ENCODE data around the gene SPIRE1. TPM values are rescaled to one million over a fixed set of nuclear protein-coding genes. Genes with fewer than 3 reads are reported as not detected.

The SPIRE1 gene
- total RNA-seq, 1 experiment from 2014 or later = 16.6 TPM

DNA sequence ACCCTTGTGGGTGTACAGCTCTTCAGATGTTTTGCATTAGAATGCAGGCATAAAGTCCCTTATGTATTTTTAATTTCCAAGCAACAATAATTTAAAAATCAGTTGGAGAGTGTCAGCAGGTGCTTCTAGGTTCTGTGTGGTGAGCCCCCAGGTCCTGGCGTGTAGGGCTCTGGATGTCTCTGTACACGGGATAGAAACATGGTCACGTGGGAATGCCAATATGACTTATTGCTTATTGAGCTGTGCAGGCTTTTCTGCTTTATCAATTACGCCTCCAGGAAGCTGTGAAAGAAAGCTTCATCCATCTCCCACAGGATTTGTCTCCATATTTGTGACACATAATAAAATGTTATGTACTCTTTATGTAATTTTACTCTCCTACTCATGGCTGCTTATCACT, 212.4 kb downstream of the SPIRE1 start:
- DNase-seq (ENCODE audit: low read depth) = no peak

DNA sequence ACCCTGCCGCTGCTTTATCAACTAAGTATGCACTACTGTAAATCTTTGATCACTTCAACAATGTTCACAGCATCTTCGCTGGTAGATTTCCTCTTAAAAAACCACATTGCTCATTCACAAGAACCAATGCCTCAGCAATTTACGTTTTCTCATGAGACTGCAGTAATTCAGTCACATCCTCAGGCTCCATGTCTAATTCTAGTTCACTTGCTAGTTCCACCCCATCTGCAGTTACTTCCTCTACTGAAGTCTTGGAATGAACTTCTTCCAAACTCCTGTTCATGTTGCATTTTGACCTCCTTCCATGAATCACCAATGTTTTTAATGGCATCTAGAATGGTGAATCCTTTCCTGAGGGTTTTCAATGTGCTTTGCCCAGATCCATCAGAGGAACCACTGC, 214.4 kb downstream of the SPIRE1 start:
- DNase-seq (ENCODE audit: low read depth) = no peak

DNA sequence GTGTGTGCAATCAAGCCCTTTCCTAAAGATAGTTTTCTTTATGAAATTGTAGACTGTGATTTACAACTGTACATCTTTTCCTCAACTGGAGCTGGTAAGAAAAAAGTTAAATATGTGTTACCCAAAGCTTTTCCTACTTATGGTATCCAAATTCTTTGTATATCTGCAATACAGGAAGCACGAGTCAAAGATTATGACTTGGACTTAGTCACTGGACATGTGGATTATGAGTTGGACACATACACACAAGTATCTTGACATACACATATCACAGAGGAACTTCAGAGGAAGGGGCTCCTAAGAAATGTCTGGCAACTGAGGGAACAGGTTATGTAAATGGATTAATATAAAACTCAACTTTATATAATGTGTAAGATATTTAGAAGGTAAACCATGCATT, 215.0 kb downstream of the SPIRE1 start:
- no peak for DNase-seq (ENCODE audit: low read depth)

DNA sequence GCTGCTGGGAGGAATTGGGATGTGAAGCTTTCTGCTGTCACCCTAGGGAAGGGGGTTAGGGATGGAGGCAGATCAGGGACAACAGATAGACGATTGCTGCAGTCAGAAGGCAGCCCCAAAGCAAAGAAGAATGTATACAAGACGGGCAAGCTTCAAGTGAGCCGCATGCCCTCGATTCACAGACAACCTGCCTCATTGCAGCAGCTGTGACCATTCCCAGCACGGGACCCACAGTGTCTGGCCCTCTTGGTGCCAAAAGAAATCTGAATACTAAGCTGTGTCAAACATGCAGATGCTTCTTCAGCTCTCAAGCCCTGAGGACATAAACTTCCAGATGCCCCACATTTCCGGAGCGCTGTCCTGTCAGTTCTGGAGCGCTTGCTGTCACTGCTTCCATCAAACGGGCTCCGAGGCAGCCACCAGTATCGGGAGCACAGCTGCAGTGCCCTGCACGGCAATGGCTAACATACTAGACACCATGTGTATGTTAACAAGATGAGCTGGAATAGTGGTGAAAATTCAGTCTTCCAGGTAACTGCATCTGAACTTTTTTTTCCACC, 216.4 kb downstream of the SPIRE1 start:
- no peak for DNase-seq (ENCODE audit: low read depth)

DNA sequence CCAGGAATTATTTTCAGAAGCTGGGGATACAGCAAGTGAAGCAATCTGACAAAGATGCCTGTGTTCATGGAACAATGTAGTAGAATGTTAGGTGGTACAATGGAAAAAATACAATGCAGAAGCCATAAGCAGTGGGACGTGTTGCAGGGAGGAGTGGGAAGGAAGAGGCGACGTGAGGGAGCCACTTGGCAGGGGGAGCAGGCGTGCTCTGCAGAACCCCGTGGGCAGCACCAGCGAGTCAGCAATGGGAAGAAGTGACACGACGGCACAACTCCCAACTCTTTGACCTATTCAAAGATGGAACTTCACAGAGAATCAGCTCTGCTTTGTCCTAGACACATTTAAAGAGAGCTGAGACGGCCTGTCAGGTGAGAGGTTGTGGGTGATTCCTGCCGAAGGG, 219.7 kb downstream of the SPIRE1 start:
- no peak for DNase-seq (ENCODE audit: low read depth)

DNA sequence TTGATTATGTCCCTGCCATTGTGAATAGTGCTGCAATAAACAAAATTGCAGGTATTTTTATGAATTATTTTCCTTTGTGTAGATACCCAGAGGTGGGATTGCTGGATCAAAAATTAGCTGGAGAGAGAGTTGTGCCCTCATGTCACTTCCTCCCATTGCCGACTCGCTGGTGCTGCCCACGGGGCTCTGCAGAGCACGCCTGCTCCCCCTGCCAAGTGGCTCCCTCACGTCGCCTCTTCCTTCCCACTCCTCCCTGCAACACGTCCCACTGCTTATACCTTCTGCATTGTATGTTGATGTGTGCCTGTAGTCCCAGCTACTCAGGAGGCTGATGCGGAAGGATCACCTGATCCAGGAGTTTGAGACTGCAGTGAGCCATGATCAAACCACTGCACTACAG, 222.0 kb downstream of the SPIRE1 start:
- DNase-seq (ENCODE audit: low read depth) = no peak

DNA sequence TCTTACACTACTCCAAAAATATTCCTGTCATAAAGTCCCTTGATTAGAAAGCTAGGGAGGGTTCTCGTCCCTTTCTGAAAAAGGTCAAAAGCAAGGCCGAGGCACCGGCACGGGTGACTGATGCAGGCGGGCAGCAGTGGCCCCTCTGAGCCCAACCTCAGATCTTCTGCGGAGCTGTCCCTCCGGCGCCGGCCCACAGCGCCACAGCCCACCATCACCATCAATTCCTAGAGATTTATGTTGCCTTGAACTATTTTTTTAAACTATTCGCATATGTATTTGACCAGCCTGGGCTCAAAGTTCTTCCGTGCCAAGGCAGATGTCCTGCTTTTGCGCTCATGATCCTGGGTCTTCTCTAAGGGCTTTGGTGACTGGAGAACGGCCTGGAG, 223.4 kb downstream of the SPIRE1 start:
- no peak for DNase-seq (ENCODE audit: low read depth)

DNA sequence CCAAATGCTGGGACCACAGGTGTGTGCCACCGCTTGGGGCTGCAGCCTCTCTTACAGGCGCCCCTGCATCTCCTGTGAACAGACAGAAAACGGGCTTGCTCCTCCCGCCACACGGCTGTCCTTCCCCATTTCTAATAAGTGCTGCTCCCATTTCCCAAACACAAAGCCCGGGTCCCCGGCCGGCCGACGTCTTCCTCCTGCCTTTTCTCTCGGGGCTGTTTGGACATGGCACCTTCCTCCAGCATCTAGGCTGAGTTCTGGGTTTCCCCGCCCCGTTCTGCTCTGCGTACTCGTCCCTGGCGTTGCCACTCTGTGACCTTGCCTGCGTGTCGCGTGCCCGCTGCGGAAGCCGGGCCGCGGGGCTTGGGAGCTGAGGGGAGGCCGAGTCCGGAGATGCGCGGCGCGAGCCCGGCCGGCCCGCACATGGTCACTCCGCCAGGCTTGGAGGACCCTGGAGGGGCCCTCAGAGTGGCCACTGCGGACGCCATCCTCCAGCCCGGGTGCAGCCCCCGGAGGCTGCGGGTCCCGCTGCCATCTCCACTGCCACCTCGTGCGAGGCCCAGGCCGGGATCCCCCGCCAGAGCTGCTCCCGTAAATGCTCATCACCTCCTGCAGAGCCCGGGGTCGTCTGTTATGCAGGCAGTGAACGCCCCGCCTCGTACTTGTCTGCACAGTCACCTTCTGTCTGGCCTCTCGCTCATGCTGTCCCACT, 223.9 kb downstream of the SPIRE1 start:
- no peak for DNase-seq (ENCODE audit: low read depth)

DNA sequence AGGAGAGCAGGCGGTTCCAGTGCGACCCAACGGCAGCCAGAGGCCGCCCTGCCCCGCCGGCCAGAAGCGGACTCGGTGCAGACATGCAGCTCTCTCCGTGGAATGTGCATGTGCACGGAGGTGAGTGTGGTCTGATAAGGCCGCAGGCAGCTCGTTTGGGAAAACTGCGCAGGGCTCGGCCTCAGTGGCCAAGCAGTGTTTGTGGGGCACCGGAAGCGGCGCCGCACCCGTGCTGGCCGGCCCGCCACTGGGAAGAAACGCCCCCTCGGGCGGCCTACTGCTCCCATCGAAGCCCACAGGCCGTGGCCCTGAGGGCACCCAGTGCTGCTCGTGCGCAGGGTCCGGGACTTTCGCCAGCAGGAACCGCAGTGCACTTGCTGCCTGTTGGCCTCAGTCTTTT, 225.0 kb downstream of the SPIRE1 start:
- DNase-seq (ENCODE audit: low read depth) = no peak

DNA sequence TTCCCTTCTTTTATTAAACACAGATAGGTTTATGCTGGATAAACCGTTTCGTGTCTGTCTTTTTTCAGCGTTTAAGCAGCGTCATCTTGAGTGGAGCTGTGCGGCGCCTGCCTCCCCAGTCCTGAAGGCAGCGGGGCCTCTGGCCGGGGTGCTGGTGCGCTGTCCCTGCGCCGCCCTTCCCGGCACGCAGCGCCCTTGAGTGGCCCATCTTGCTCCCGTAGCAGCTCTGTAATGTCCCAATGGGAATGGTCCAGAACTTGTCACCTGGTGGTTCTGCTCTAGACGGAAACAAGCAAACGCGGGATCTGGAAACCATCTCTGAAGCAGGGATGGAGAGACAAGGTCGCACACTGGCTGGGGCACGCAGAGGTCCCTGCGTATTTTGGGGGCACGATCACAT, 225.7 kb downstream of the SPIRE1 start:
- DNase-seq (ENCODE audit: low read depth) = no peak

DNA sequence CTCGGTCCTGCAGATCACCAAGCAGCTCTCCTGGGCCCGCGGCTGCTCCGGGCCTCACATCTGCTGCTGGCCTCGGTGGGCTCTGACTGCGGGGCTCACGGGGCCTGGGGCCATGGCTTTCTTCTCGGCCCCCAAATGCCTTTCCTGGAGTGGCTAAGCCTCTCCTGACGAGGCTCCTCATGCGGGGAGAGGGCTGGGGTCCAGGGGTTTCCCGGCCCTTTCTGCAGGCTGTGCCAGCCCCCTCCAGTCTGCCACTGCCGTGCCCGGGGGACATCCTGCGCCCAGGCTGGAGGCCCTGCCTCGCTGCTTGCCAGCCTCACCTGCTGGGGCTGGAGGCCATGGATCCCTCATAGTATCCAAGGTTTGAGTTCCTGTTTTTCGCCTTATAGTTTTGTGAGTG, 226.3 kb downstream of the SPIRE1 start:
- no peak for DNase-seq (ENCODE audit: low read depth)

DNA sequence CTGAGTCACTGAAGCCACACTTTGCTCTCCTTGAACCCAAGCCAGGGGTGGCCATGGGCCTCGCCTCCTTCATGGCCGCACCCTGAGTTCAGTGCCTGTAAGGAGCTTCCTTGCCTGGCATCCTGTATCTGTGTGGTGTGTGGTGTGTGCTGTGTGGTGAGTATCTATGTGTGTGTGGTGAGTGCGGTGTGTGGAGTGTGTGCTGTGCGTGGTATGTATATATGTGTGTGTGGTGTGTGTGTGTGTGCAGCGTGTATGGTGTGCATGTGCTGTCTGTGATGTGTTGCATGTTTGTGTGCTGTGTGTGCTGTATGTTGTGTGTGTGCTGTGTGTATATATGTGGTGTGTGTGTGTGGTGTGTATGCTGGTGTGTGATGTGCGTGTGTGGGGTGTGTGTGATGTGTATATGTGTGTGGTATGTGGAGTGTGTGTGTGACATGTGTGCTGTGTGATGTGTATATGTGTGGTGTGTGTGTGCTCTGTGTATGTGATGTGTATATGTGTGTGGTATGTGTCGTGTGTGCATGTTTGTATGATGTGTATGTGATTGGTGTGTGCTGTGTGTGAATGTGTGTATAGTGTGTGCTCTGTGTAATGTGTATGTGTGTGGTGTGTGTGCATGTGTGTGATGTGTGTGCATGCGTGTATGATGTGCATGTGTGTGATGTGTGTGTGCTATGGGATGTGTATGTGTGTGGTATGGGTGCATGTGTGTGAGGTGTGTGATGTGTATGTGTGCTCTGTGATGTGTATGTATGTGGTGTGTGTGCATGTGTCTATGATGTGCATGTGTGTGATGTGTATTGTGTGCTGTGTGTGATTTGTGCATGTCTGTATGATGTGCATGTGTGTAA, 227.5 kb downstream of the SPIRE1 start:
- DNase-seq (ENCODE audit: low read depth) = no peak

DNA sequence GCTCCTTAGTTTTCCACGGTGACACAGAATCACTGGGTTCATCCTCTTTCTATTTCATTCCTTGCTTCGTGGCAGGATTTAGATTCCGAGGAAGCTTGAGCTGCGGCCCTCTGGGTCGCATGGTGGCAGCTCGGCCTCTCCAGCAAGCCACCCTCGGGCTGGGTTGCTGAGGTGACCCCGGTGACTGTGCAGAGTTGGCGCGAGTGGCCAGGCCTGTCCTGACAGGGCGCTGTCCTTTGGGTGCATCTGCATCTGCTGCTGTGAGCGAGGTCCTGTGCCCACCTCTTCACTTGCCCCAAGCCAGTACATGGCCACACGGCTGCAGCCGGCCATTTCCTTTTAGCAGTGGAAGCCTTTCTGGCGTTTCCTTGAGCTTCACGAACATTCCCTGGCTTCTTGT, 228.4 kb downstream of the SPIRE1 start:
- no peak for DNase-seq (ENCODE audit: low read depth)

DNA sequence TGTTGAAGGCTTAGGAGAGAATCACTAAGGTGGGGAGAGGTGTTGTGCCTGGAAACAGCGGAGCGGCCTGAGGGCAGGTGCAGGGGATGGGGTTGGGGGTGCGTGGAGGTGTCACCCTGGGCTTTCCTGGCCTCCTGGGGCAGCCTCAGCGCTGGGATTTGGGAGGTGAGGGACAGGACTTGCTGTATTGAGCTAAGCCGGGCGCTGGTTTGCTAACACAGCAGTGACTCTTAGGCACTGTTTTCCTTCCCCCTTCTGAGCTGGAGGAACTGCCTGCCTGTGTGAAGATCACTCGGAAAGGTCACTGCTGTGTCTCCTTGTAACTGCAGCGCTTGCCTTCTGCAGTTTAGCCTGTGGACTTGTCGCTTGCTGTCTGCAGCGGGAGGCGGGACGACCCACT, 229.0 kb downstream of the SPIRE1 start:
- no peak for DNase-seq (ENCODE audit: low read depth)

DNA sequence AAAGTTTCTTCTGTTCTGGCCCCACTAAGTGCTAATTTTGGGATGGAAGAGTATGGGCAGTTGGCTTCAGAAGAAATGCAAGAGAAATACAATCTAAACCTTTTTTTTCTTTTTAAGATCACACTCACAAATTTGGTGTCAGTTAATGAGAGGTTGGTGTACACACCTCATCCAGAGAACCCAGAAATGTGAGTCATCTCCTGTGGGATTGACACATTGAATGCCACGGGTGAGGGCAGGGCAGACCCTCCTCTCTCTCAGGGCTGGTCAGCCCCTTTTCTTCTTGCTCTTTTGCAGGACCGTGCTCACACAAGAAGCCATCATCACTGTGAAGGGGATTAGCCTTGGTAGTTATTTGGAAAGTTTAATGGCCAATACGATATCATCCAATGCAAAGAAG, 231.0 kb downstream of the SPIRE1 start:
- no peak for DNase-seq (ENCODE audit: low read depth)

DNA sequence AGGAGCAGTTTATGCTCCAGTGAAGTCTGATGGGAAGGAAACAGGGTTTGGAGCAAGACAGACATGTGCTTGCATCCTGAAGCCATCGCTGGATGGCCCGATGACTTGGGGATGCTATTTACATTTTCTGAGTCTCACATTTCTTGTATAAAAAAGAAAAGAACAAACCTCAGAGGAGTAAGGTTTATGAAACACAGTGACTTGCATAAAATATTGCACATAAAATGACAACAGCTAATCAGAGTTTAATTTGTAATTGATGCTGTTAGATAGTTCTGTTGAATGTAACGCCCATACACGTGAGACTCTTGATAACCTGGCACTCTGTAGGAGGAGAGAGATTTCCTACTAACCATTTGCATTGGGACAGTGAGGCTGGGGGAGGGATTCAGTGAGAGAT, 233.7 kb downstream of the SPIRE1 start:
- no peak for DNase-seq (ENCODE audit: low read depth)

DNA sequence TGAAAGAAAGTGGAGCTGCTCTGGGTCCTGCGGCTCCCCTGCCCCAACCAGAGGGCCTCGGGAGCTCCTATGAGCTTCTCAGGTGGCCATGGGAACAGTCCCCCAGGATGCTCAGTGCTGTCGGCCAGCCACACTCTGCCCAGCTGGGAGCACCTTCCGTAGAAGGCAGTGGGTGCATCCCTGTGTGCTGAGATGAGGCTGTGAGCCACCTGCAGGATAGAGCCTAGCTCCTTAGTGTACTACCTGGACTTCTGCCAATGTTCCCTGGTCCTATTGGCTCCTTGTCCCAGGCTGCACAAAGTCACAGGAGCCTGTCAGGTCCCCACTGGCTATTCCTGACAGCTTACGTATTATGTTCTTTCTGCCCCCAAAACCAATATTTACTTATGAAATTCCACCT, 234.1 kb downstream of the SPIRE1 start:
- no peak for DNase-seq (ENCODE audit: low read depth)

DNA sequence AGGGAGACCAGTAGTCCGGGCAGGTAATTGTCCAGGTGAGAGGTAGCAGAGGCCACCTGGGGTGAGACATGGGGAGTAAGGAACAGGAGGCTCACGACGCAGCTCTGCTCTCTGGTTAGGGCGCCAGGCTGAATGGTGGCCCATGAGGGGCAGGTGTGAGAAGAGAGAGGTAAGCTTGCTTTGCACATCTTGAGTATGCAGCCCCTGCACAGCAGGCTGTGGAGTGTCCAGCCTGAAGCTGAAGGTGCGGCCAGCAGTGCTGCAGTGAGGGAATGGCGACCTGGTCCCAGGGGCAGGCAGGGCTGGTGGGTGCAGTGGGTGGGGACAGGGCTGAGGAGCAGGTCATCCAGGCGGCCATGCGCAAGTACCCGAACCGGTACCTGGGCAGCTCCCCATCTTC, 234.5 kb downstream of the SPIRE1 start:
- no peak for DNase-seq (ENCODE audit: low read depth)

DNA sequence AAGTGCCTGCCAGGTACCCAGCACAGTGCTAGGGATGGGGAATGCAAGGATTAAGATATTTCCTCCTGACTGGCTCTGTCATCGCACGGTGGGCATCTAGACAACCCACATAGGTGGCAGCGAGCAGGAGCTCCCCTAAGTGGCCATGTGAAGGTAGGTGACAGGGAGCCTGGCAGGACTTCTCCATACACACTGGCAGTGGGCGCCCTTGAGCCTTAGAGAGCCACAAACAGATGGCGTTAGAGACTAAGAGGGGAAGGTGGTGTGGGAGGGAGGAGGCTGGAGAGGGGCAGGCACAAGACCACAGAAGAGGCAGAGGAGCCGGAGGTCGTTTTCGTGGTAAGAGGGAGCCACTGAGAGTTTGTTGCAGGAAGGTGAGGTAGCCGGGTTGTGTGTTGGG, 235.0 kb downstream of the SPIRE1 start:
- no peak for DNase-seq (ENCODE audit: low read depth)

DNA sequence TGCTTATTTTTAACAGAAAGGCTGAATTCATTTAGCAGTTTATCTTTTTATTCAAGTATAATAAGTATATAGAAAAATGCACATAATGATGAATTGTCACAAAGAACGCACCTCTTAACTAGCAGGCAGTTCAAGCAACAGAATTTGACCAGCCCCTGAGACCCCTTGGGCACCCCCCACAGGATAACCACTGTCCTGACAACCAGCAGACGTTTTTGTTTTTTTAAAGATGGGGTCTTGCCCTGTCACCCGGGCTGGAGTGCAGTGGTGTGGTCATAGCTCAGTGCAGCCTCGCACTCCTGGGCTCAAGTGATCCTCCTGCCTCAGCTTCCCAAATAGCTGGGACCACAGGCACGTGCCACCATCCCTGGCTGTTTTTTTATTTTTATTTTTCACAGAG, 236.2 kb downstream of the SPIRE1 start:
- DNase-seq (ENCODE audit: low read depth) = no peak

DNA sequence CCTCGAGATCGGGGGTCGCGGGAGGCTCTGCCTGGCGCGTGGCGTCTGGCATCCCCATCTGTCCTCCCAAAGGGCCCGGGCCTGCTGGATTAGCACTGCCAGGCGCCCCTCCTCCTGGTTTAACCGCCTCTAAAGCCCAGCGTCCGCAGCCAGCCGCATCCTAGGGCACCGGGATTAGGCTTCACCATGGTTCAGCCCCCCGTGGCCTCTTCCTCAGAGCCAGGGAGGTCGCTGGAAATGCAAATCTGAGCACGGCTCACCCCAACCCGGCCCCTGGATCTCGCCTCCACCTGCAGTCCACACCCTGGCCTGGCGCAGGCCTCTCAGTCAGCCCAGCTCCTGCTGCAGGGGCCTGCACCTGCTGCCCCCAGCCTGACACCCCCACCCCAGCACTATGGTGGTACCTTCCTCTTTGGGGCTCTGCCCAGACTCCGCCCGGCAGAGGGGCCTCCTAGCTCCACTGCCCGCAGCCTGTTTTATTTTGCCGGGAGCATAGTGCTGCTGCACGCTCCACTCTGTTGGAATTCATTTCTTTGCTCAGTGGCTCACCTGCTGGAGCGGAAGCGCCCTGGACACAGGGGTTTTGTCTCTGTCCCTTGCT, 237.0 kb downstream of the SPIRE1 start:
- DNase-seq (ENCODE audit: low read depth) = no peak

DNA sequence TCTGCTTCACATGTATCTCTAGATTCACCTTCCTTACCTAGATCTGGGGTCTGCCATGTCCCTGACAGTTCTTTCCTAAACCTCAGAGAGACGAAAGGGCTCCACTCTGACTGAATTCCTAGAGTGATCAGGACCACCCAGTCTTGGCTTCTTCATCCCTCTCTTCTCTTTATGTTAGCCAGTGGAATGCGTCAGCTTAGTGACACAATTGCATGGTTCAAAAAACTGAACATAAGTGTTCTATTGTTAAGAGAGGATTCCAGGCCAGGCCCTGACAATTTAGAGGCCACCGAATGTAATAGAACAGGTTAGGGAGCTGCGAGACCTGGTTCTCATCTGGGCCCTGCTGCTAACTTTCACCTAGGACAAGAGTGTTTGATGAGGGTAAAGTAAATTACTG, 240.2 kb downstream of the SPIRE1 start:
- DNase-seq (ENCODE audit: low read depth) = no peak
